Motor neuron (in vitro differentiated cells): Measurements from ENCODE around the gene RXRA. TPM values are rescaled to one million over a fixed set of nuclear protein-coding genes. Genes with fewer than 3 reads are reported as not detected.

Experiments
- ATAC-seq, 8 experiments: fragments of 200-7000 bp; cut with Tn5 transposase; replicated peaks in 6 of 8; 2 replicates each; pipeline ENCODE4 v1.8.0; 2021; ENCODE audit warnings: mild to moderate bottlenecking in 8 of 8, moderate library complexity in 8 of 8
- H3K27ac ChIP-seq, 2 donors: fragments of 250-450 bp; sonication (Bioruptor Pico); 2 replicates each; pipeline ENCODE4 v1.9.0; 2021; ENCODE audit warnings: antibody characterized with exemption in 2 of 2, mild to moderate bottlenecking in 2 of 2, moderate library complexity in 1 of 2
- H3K4me1 ChIP-seq, 2 donors: fragments of 250-450 bp; sonication (Bioruptor Pico); replicated peaks in 1 of 2; 2 replicates each; pipeline ENCODE4 v1.6.1; 2021; ENCODE audit warnings: antibody characterized with exemption in 2 of 2, mild to moderate bottlenecking in 2 of 2, moderate library complexity in 1 of 2
- H3K4me3 ChIP-seq, 5 donors: fragments of 250-450 bp; sonication (Bioruptor Pico); 2 replicates each; pipeline ENCODE4 v1.9.0; 2021; ENCODE audit warnings: antibody characterized with exemption in 5 of 5, mild to moderate bottlenecking in 5 of 5, moderate library complexity in 4 of 5
- WGBS, 10 experiments: fragments of 450-650 bp; shearing (Covaris generic); methylation state at CpG; one replicate each; pipeline ENCODE4 v1.0.0; 2022; 5-methylcytosine and 5-hydroxymethylcytosine counted together
- in situ Hi-C, 9 experiments: fragments of 400-800 bp; cut with MboI; loops; one replicate each; pipeline ENCODE4 v1.15.0; 2021; ENCODE audit warnings: low sequenced_read_pairs in 9 of 9, low pct_unique_long_range_greater_than_20kb in 2 of 9; ENCODE audit not compliant: unreplicated experiment in 9 of 9
- total RNA-seq, 8 experiments: library from RNA; unstranded; fragments of 300-600 nt; gene quantifications; 2 replicates each; pipeline versions ENCODE4 v1.2.3 to v1.2.4, GENCODE V29; 2022

The RXRA gene
- total RNA-seq, 8 experiments from 2014 or later, result 10.2 to 20.7 (median 13.3) TPM

GRCh38 chr9:134419684-134420076, 93.4 kb downstream of the RXRA start:
- 60 to 100% (median 80%) methylated on average over 1 to 4 of the region's 10 CpGs; no CpG with 5 or more reads in 6 of the 10 experiments for WGBS, 10 experiments
- H3K27ac ChIP-seq, result no peak overlapping the region
- H3K4me1 ChIP-seq, result peaks cover 0 to 3% of the 10 kb centered on the region in 2 donors
- ATAC-seq, result peak in 6 of 8 experiments; percentile 8 to 53 (median 16)
- in situ Hi-C loops, result no loop called here
- no peak overlapping the region for H3K4me3 ChIP-seq

DNA sequence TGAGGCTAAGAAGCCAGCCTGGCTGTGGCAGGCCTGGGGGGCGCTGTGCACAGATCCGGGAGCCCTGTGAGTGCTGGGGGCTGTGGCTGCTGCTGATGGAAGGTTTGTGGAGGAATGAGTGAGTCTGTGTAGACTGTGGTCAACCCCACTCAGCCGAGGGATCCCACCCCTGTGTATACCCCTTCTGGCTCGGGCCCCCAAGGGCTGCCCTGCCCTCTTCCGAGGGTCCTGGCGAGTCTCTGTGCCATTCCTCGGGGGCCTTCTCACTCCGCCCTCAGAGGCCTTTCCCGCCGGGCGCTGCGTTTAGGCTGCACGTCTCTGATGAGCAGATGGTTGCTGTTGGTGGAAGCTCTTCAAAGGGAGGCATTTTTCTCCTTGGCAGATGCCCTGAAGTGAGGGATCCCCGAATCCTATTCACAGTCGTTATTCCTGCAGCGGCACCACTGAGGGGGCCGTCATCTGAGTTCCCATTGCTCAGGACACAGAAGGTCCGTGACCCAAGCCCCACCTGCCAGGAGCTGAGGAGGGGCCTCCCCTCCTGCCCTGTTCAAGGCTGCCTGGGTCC, 94.1 kb downstream of the RXRA start:
- H3K4me1 ChIP-seq, result peaks cover 2 to 3% of the 10 kb centered on the region in 2 donors
- in situ Hi-C loops, result no loop called here
- H3K4me3 ChIP-seq, result no peak overlapping the region
- ATAC-seq, result no peak
- no peak overlapping the region for H3K27ac ChIP-seq
- 87 to 90% methylated on average over 4 to 7 of the region's 18 CpGs; no CpG with 5 or more reads in 8 of the 10 experiments for WGBS, 10 experiments

DNA sequence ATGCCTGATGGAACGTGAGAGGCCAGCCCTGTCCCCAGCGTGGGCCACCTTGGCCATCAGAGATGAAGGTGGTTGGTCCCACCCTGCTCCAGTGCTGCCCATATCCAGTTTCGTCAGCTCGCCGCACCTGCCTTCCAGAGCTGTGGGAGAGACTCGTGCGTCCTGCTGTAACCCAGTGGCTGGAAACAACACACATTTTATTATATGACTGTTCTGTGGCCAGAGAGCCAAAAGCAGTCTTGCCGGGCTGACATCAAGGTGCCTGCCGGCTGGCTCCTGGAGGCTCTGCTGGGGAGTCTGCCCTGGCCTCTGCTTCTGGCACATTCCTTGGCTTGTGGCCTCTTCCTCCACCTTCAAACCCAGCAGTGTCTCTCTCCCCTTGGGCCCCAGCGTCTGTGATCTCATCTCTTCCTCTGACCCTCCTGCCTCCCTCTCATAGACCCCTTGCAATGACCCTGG, 94.7 kb downstream of the RXRA start:
- Histone ChIP-seq H3K27ac (no peak overlapping the region), H3K4me1 (peaks cover 2 to 3% of the 10 kb centered on the region in 2 donors), H3K4me3 (no peak overlapping the region)
- no peak for ATAC-seq
- in situ Hi-C loops, result no loop called here
- WGBS, 10 experiments, result 40 to 100% (median 97%) methylated on average over 1 to 7 of the region's 10 CpGs; no CpG with 5 or more reads in 5 of the 10 experiments

GRCh38 chr9:134421888-134422287, 95.6 kb downstream of the RXRA start:
- in situ Hi-C loops, result no loop called here
- Histone ChIP-seq H3K4me1 (peaks cover 2 to 3% of the 10 kb centered on the region in 2 donors), H3K27ac (no peak overlapping the region), H3K4me3 (no peak overlapping the region)
- no peak for ATAC-seq
- WGBS, 10 experiments, result no CpG with 5 or more reads among the region's 11 CpGs

- 91 to 100% methylated on average over 1 to 4 of the region's 32 CpGs; no CpG with 5 or more reads in 8 of the 10 experiments for WGBS, 10 experiments
- in situ Hi-C loops, result no loop called here
- Histone ChIP-seq H3K27ac (no peak overlapping the region), H3K4me1 (peaks cover 2 to 3% of the 10 kb centered on the region in 2 donors), H3K4me3 (no peak overlapping the region)
- peak in 7 of 8 experiments; percentile 22 to 93 (median 61) for ATAC-seq
These were observed 96.2 kb downstream of the RXRA start for GRCh38 chr9:134422301-134423090.

- in situ Hi-C loops, result no loop called here
- WGBS, 10 experiments, result 100% methylated on average over 1 to 3 of the region's 15 CpGs; no CpG with 5 or more reads in 8 of the 10 experiments
- H3K4me3 ChIP-seq, result no peak overlapping the region
- no peak for ATAC-seq
- H3K27ac ChIP-seq, result no peak overlapping the region
- H3K4me1 ChIP-seq, result peaks cover 2 to 3% of the 10 kb centered on the region in 2 donors
These were observed 96.9 kb downstream of the RXRA start for GRCh38 chr9:134423166-134423565.

DNA sequence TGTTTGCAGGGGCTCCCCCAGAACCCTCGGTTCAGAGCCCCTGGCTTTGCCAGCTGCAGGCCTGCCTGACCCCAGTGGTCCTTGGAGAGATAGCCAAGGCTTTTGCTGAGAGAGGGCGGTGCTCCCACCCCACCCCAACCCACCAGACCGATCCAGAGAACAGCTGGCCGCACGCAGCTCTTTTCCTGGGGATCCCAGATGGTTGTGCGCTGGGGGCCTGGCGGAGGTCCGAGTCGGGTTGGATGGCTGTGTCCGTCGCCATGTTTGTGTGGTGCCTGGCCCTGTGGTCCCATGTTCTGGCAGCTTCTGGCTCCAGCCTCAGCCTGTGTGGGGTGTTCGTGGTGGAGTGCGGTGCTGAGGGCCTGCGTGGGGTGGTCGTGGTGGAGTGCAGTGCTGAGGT, 97.5 kb downstream of the RXRA start:
- WGBS, 10 experiments, result 80 to 100% (median 90%) methylated on average over 1 to 6 of the region's 15 CpGs; no CpG with 5 or more reads in 6 of the 10 experiments
- no peak for ATAC-seq
- Histone ChIP-seq H3K27ac (no peak overlapping the region), H3K4me3 (no peak overlapping the region), H3K4me1 (peaks cover 2 to 3% of the 10 kb centered on the region in 2 donors)
- in situ Hi-C loops, result no loop called here

GRCh38 chr9:134424818-134425217, 98.6 kb downstream of the RXRA start:
- Histone ChIP-seq H3K4me1 (peaks cover 0 to 2% of the 10 kb centered on the region in 2 donors), H3K27ac (no peak overlapping the region), H3K4me3 (no peak overlapping the region)
- WGBS, 10 experiments, result 90% methylated on average over 2 of the region's 9 CpGs; no CpG with 5 or more reads in 9 of the 10 experiments
- ATAC-seq, result no peak
- in situ Hi-C loops, result loop anchor here in 1 of 9 experiments (25.0 kb wide), 1 partner anchor 263 kb away; the partner anchor contains the start of gene RNU6ATAC

DNA sequence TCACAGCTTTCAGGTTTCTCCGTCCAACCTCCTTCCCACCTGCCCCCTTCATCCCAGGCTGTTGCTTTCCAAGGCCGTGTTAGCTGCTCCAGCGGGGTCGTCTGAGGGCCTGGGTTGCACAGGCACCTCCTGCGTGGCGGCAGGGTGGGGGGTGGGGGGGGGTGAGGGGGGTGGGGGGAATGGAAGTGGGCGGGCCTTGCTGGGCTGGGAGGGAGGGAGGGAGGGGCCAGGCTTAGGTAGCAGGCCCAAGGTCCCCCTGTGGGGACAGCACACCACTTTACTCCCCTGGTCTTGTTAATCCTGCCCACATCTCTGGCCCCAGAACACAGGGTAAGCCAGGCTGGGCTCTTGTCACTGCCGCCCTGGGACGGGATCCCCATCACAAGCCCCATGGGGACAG, 99.1 kb downstream of the RXRA start:
- peaks cover 0 to 2% of the 10 kb centered on the region in 2 donors for H3K4me1 ChIP-seq
- WGBS, 10 experiments, result no CpG with 5 or more reads among the region's 9 CpGs
- no peak overlapping the region for H3K4me3 ChIP-seq
- no peak for ATAC-seq
- in situ Hi-C loops, result loop anchor here in 1 of 9 experiments (25.0 kb wide), 1 partner anchor 263 kb away; the partner anchor contains the start of gene RNU6ATAC
- no peak overlapping the region for H3K27ac ChIP-seq

DNA sequence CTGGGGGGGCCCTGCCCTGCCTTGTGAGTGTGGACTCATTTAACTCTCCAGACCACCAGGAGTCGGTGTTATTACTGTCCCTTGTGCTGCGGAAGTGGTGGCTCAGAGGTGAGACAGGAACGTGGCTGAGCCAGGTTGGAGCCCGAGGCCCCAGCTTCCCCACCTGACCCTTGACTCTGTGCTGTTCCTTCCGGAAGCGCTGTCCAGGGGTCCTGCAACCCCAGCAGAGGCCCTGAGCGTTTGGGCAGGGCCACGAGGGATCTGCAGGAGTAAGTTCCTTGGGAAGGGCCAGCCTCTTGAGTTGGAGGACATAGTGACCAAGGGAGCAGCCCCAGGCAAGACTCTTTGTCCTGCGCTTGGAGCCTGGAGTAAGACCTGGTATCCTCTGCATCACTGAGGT, 99.6 kb downstream of the RXRA start:
- WGBS, 10 experiments, result 50 to 87% methylated on average over 2 to 8 of the region's 9 CpGs; no CpG with 5 or more reads in 8 of the 10 experiments
- no peak overlapping the region for H3K27ac ChIP-seq
- no peak overlapping the region for H3K4me3 ChIP-seq
- peaks cover 0 to 2% of the 10 kb centered on the region in 2 donors for H3K4me1 ChIP-seq
- in situ Hi-C loops, result loop anchor here in 1 of 9 experiments (25.0 kb wide), 1 partner anchor 264 kb away; the partner anchor contains the start of gene RNU6ATAC
- ATAC-seq, result no peak

DNA sequence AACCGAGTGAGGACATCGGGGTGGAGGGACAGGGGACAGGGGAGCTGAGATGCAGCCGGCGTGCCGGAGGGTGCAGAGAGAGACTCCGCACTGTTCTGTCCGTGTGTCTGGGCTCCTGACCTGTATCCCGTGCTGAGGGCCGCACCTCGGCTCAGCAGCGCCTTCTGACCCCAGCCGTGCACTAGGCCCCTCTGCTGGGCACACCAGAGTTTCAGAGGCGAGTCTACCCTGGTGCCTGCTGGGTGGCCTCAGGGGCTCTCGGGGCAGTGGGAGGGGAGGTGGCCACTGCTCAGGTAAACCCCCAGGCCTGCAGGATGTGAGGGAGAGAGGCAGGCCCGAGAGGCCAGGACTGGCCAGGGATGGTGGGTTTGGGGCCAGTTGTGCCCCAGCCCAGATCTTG, 100.2 kb downstream of the RXRA start:
- H3K27ac ChIP-seq, result no peak overlapping the region
- no CpG with 5 or more reads among the region's 15 CpGs for WGBS, 10 experiments
- ATAC-seq, result no peak
- peaks cover 0 to 2% of the 10 kb centered on the region in 2 donors for H3K4me1 ChIP-seq
- no peak overlapping the region for H3K4me3 ChIP-seq
- in situ Hi-C loops, result loop anchor here in 1 of 9 experiments (25.0 kb wide), 1 partner anchor 264 kb away; the partner anchor contains the start of gene RNU6ATAC

DNA sequence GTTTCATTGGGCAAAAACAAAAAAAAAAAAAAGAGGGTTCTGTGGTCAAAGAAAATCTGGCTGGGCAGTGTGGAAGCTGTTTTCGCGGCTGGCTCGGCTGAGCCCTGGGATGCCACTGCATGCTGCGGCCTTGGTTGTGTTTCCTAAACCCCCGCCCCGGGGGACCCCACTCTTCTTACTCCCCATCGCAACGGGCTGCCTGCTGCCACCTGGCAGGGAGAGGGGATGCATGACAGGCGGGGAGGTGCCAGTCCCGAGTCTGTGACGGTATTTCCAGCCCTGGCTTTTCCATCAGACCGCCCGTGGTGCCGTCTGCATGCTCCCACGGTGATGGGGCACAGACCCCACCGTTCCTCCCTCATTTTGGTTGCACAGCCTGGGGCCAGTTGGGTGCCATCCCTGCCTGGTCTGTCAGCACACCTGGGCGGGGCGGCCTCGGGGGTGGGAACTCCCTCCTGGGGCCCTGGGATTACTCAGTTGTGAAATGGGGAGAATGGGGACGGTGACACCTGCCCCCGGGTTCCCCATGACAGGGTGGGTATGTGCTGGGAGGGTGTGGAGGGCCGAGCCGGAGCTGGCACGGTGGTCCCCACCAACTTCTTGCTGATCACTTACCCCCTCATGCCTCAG, 101.0 kb downstream of the RXRA start:
- H3K27ac ChIP-seq, result no peak overlapping the region
- ATAC-seq, result no peak
- H3K4me1 ChIP-seq, result peaks cover 0 to 2% of the 10 kb centered on the region in 2 donors
- in situ Hi-C loops, result loop anchor here in 1 of 9 experiments (25.0 kb wide), 1 partner anchor 265 kb away; the partner anchor contains the start of gene RNU6ATAC
- 20 to 100% (median 53%) methylated on average over 1 to 3 of the region's 24 CpGs; no CpG with 5 or more reads in 5 of the 10 experiments for WGBS, 10 experiments
- no peak overlapping the region for H3K4me3 ChIP-seq

DNA sequence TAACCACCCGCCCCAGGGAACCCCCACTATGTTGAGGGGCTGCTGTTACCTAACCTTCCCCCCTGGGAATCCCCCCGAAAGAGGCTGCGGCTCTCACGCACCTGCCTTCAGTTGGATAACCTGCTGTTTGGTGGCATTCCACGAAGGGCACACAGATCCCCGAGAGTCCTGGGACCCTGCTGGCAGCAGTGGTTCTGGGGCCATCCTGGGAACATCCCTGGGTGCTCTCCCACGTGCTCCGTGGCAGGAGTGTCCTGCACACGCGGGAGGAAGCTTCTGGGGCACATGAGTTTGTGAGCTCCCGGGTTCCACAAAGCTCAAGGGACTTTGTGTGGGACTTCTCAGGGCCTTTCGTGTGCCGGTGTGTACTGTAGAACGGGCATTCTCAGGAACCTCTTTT, 102.3 kb downstream of the RXRA start:
- H3K4me3 ChIP-seq, result no peak overlapping the region
- H3K4me1 ChIP-seq, result peaks cover 0 to 2% of the 10 kb centered on the region in 2 donors
- H3K27ac ChIP-seq, result no peak overlapping the region
- WGBS, 10 experiments, result no CpG with 5 or more reads among the region's 14 CpGs
- in situ Hi-C loops, result loop anchor here in 1 of 9 experiments (25.0 kb wide), 1 partner anchor 266 kb away; the partner anchor contains the start of gene RNU6ATAC
- ATAC-seq, result no peak
